IPS-15b (cell line): ENCODE data around the gene P2RY11.

Experiments
- H3K27me3 ChIP-seq: one replicate; pipeline ENCODE4 v1.6.1; 2013; ENCODE audit warnings: low read length; ENCODE audit not compliant: control insufficient read depth, insufficient read depth
- H3K36me3 ChIP-seq: one replicate; pipeline ENCODE4 v1.6.1; 2013; ENCODE audit warnings: low read length; ENCODE audit not compliant: control insufficient read depth, insufficient read depth
- H3K4me1 ChIP-seq: one replicate; pipeline ENCODE4 v1.6.1; 2013; ENCODE audit warnings: mild to moderate bottlenecking, low read length; ENCODE audit not compliant: control insufficient read depth, insufficient read depth
- H3K4me3 ChIP-seq: one replicate; pipeline ENCODE4 v1.5.1; 2013; ENCODE audit warnings: low read depth, low read length
- H3K9ac ChIP-seq: one replicate; pipeline ENCODE4 v1.6.1; 2013; ENCODE audit warnings: low read depth, mild to moderate bottlenecking, low read length
- H3K9me3 ChIP-seq: one replicate; pipeline ENCODE4 v1.6.1; 2013; ENCODE audit warnings: mild to moderate bottlenecking, low read length; ENCODE audit not compliant: control insufficient read depth, insufficient read depth

Gene P2RY11

DNA sequence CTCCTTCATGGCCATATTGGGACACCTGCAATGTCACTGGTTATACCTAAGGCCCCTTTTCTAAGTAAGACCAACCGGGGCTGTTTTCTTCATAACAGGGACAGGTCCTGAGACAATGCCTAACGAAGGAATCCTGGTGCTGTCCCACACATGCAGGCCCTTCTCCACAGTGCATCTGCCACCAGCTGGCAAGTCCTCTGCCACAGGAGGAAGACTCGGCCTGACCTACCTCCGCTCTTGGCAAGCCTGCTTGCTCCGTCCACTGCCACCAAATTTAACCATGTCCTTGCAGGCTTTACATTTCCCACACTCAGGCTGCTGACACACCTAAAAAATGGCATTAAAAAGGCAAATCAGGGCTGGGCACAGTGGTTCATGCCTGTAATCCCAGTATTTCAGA, 40.0 kb downstream of the P2RY11 start:
- Histone ChIP-seq H3K36me3 (peaks cover 73% of the 10 kb centered on the region), H3K27me3 (no peaks in the 10 kb centered on the region), H3K4me1 (no peaks in the 10 kb centered on the region), H3K4me3 (no peak overlapping the region), H3K9ac (no peak overlapping the region), H3K9me3 (no peaks in the 10 kb centered on the region)

DNA sequence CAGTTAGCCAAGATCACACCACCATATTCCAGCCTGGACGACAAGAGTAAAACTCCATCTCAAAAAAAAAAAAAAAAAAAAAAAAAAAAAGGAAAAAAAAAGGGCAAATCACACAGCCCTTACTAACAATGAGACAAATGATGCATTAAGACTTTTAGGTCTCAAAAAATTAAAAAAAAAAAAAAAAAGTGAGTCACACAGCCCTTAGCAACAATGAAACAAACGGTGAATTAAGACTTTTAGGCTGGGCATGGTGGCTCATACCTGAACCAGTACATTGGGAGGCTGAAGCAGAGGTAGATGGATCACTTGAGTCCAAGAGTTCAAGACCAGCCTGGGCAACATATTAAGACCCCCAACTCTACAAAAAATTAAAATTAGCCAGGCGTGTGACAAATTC, 40.6 kb downstream of the P2RY11 start:
- Histone ChIP-seq H3K27me3 (no peaks in the 10 kb centered on the region), H3K4me3 (no peak overlapping the region), H3K9me3 (no peaks in the 10 kb centered on the region), H3K36me3 (peaks cover 72% of the 10 kb centered on the region), H3K9ac (no peak overlapping the region), H3K4me1 (no peaks in the 10 kb centered on the region)

- no peaks in the 10 kb centered on the region for H3K27me3 ChIP-seq
- H3K36me3 ChIP-seq = peaks cover 87% of the 10 kb centered on the region
- no peaks in the 10 kb centered on the region for H3K9me3 ChIP-seq
- H3K4me3 ChIP-seq = no peak overlapping the region
- H3K4me1 ChIP-seq = no peaks in the 10 kb centered on the region
- H3K9ac ChIP-seq = no peak overlapping the region
Observed at GRCh38 chr19:10155839-10156238, 44.3 kb downstream of the P2RY11 start.

DNA sequence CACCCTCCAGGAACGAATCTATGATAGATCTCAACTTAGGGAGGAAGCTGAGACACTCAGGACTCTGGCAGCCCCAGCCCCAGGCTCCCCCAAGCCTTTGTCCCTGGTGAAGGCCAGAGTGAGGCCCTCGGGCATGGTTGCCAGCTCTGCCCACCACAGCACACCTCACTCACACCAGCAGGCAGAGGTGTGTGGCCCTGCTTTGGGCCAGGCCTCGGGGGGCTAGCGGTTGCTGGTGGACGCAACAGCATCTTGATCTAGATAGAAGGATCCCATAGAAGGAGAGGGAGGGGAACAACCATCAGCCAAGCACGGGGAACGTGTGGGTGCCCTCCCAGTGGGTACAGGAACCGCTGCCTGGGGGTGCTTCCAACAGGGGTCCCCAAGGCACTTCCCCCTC, 46.6 kb downstream of the P2RY11 start:
- H3K4me3 ChIP-seq = no peak overlapping the region
- H3K27me3 ChIP-seq = no peaks in the 10 kb centered on the region
- peaks cover 83% of the 10 kb centered on the region for H3K36me3 ChIP-seq
- H3K4me1 ChIP-seq = no peaks in the 10 kb centered on the region
- H3K9me3 ChIP-seq = no peaks in the 10 kb centered on the region
- no peak overlapping the region for H3K9ac ChIP-seq

- Histone ChIP-seq H3K36me3 (peaks cover 87% of the 10 kb centered on the region), H3K9ac (no peak overlapping the region), H3K9me3 (no peaks in the 10 kb centered on the region), H3K4me3 (no peak overlapping the region), H3K4me1 (no peaks in the 10 kb centered on the region), H3K27me3 (no peaks in the 10 kb centered on the region)
Observed at GRCh38 chr19:10158485-10158884, 47.0 kb downstream of the P2RY11 start.

DNA sequence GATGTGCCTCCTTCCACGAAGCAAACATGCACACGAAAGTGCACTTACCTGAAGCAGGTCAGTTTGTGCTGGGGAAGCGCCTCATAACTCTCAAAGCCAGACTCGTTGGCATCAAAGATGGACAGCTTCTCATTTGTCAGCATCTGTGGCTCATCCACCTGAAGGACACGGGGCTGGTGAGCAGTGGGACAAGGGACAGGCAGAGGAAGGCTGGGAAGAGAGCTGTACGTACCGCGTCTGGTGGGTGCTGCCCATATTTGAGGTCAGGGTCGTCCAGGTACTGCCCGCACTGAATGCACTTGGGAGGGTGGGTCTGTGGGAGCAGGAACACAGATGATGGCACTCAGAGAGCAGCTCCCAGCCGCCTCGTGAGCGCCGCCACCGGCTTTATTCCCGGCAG, 48.1 kb downstream of the P2RY11 start:
- H3K9me3 ChIP-seq = no peaks in the 10 kb centered on the region

DNA sequence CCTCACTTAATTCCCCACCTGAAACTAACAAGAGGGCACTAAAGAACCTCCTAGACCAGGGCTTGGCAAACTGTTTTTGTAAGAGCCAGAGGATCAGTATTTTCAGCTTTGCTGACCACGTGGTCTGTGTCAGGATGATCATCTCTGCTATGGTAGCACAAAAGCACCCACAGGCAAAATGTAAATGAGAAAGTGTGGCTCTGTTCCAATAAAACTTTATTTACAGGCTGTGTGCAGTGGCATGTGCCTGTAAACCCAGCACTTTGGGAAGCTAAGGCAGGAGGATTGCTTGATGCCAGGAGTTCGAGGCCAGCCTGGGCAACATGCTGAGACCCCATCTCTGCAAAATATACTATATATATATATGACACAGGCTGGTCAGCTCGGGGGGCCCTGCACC, 52.0 kb downstream of the P2RY11 start:
- Histone ChIP-seq H3K9ac (no peak overlapping the region), H3K36me3 (peaks cover 63% of the 10 kb centered on the region), H3K9me3 (no peaks in the 10 kb centered on the region)

More for the DNA sequence above, 48.1 kb downstream of the P2RY11 start:
- Histone ChIP-seq H3K27me3 (no peaks in the 10 kb centered on the region), H3K9ac (no peak overlapping the region), H3K36me3 (peaks cover 79% of the 10 kb centered on the region), H3K4me1 (no peaks in the 10 kb centered on the region), H3K4me3 (no peak overlapping the region)

More for the DNA sequence above, 52.0 kb downstream of the P2RY11 start:
- Histone ChIP-seq H3K4me3 (no peak overlapping the region), H3K4me1 (no peaks in the 10 kb centered on the region), H3K27me3 (no peaks in the 10 kb centered on the region)
